GM06990 (cell line): ENCODE data around the gene PTCH2.

ENCODE experiments used
- DNase-seq: peaks from one replicate; pipeline ENCODE4 v3.0.0-alpha.2; 2011; ENCODE audit not compliant: insufficient read length; ENCODE audit errors: extremely low read depth
- H3K27me3 ChIP-seq: replicated peaks from 2 replicates; pipeline ENCODE4 v1.6.0; 2011; ENCODE audit warnings: low read length; ENCODE audit not compliant: control insufficient read depth, insufficient read depth
- H3K36me3 ChIP-seq: 2 replicates; pipeline ENCODE4 v1.5.1; 2011; ENCODE audit warnings: low read length; ENCODE audit not compliant: control insufficient read depth, insufficient read depth
- H3K4me3 ChIP-seq: replicated peaks from 2 replicates; pipeline ENCODE4 v1.5.1; 2011; ENCODE audit warnings: low read depth, mild to moderate bottlenecking, control low read depth, low read length
- TF ChIP-seq, protein P1 (sequence below): IDR thresholded peaks from 2 replicates; pipeline ENCODE4 v1.5.1; 2011; ENCODE audit warnings: low read length, control low read depth, mild to moderate bottlenecking, inconsistent platforms; ENCODE audit not compliant: insufficient read depth, poor library complexity, severe bottlenecking

PTCH2 gene

DNA sequence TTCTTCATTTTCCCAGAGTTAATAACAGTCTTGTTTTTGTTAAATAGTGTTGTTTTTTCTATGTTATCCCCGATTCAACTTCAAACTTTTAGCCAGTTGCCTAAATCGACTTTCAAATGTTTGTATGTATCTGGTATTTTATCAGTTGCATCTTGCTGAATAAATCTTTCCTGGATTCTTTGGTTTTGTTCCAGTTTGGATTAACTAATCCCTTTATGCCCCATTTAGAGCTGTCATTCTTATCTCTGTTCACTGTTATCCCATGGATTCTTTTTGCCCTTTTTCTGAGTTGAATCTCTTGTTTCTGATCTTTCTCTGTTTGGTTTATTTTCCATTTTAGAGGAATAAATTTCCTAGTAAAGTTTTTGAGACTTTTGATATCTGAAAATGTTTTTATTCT lies 31.1 kb upstream of the PTCH2 start:
- TF ChIP-seq, protein P1, sequence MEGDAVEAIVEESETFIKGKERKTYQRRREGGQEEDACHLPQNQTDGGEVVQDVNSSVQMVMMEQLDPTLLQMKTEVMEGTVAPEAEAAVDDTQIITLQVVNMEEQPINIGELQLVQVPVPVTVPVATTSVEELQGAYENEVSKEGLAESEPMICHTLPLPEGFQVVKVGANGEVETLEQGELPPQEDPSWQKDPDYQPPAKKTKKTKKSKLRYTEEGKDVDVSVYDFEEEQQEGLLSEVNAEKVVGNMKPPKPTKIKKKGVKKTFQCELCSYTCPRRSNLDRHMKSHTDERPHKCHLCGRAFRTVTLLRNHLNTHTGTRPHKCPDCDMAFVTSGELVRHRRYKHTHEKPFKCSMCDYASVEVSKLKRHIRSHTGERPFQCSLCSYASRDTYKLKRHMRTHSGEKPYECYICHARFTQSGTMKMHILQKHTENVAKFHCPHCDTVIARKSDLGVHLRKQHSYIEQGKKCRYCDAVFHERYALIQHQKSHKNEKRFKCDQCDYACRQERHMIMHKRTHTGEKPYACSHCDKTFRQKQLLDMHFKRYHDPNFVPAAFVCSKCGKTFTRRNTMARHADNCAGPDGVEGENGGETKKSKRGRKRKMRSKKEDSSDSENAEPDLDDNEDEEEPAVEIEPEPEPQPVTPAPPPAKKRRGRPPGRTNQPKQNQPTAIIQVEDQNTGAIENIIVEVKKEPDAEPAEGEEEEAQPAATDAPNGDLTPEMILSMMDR = no peak
- no peak overlapping the region for H3K4me3 ChIP-seq
- peaks cover 5% of the 10 kb centered on the region for H3K36me3 ChIP-seq
- no peak for DNase-seq
- H3K27me3 ChIP-seq = no peaks in the 10 kb centered on the region

DNA sequence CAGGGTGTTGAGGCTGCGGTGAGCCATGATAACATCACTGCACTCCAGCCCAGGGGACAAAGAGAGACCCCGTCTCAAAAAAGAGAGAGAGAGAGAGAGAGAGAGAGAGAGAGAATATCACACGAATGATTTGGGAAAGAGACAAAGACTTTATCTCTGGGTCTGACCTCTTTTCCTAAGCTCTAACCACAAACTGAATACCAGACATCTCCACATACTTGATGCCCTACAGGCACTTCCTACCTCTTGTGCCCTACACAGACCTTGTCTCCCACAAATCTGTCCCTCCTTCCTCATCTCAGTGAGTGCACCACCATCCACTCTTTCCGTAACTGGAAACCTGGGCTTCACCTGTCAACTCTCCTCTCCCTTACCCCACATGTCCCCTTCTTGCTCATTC lies 27.0 kb upstream of the PTCH2 start:
- Histone ChIP-seq H3K36me3 (peaks cover 7% of the 10 kb centered on the region; the same call in 1 of the 2 replicates), H3K27me3 (no peaks in the 10 kb centered on the region), H3K4me3 (no peak overlapping the region)
- TF ChIP-seq, protein P1 = no peak
- no peak for DNase-seq

DNA sequence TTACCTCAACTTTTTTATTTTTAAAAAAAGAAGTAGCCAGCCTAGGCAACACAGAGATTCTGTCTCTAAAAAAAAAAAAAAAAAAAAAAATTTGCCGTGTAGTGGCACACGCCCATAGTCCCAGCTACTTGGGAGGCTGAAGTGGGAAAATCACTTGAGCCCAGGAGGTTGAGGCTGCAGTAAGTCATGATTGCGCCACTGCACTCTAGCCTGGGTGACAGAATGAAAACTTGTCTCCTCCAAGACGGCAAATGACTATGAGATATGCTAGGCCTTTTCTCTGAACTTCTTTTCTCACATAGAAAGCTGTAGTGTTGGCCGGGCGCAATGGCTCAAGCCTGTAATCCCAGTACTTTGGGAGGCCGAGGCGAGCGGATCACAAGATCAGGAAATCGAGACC lies 24.7 kb upstream of the PTCH2 start:
- H3K36me3 ChIP-seq = peaks cover 7% of the 10 kb centered on the region; the same call in 1 of the 2 replicates
- no peak overlapping the region for H3K4me3 ChIP-seq
- no peaks in the 10 kb centered on the region for H3K27me3 ChIP-seq
- TF ChIP-seq, protein P1 = no peak
- no peak for DNase-seq

DNA sequence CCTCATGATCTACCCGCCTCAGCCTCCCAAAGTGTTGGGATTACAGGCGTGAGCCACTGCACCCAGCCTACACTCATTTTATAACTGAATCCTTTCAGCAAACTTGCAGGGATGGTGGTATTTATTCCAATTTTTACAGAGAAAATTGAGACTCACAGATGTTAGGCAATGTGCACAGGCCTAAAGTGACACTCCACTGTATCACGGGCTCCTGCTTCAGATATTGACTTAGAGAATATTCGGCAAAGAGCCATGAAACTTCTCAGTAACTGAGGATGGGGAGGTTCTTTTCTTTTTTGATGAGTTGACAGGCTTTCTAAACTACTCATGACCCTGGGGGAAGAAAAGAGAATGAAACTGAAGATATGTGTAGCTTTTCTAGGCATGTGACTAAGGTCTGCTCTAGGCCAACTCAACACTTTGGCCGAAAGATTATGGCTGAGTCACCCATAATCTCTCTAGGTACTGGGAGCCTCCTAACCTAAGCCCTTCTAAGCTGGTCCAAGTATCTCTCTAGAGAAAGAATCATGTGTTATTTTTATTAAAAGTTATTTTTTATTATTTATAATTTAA lies 19.9 kb upstream of the PTCH2 start:
- TF ChIP-seq, protein P1 = no peak
- H3K27me3 ChIP-seq = no peaks in the 10 kb centered on the region
- H3K4me3 ChIP-seq = no peak overlapping the region
- no peak for DNase-seq
- H3K36me3 ChIP-seq = no peaks in the 10 kb centered on the region

DNA sequence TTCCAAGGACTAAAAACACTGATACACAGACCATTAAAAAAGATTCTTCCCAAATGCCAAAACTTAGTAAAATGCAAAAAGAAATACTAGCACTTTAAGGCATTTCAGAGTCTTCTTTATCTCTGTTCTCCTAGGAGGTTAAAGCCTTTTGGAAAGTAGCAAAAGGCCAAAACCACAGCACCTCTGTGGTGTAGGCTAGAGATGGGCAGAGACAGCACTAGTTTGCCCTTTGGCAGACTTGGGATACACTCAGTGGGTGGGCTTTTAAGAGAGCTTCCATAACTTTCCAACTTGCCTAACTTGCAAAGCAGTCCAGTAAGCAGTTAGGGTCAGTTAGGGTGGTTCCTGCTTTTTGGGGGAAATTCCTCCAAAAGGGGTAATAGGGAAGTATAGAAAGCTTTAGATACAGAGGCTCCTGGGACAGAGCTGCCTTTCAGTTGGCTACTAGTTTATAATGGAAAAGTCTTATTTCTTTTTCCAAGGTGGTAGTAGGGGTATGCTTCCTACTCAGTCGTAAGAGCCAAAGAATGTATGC lies 17.9 kb upstream of the PTCH2 start:
- DNase-seq = no peak
- Histone ChIP-seq H3K36me3 (no peaks in the 10 kb centered on the region), H3K27me3 (no peaks in the 10 kb centered on the region), H3K4me3 (no peak overlapping the region)
- TF ChIP-seq, protein P1 = no peak

DNA sequence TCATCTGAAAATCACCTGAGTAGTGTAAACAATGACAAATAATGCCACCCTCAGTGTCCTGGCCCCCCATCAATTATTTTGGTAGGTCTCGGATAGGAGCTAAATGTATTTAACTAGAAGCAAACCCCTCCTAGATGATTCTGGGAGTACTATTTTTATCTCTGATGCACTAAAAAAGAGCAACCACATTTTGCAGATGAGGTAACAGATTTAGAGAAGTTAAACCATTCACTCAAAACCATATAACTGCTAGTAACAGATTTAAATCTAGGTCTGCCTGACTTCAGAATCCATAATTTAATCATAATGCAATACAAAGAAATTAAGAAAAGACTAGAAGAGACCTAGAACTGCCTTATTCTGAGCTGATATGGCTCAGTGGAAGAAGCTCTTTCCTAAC lies 17.3 kb upstream of the PTCH2 start:
- no peak for DNase-seq
- no peaks in the 10 kb centered on the region for H3K36me3 ChIP-seq
- TF ChIP-seq, protein P1 = no peak
- no peak overlapping the region for H3K4me3 ChIP-seq
- no peaks in the 10 kb centered on the region for H3K27me3 ChIP-seq
